Measurements from ENCODE around the gene BMAL1.

DNA sequence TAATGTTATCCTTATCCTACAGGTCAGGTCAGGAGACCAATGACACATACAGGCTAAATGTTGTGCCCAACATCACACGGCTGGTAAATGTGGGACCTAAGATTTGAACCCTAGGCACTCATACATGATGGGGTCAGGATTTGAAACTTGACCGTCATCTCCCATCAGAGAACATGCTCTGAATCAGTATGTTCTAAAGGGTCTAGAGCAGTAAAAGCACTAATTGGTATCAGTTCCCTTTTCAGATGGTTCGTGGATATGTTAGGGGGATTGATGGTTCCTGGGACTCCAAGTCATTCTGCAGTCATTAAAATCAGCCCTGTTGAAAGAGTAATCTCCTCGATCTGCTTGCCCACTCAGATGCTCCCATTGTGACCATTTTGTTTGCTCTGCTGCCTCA is 65.5 kb downstream of the BMAL1 start:
- TF ChIP-seq CTCF (IDR thresholded peaks at IDR 0.05) (no peak), POLR2AphosphoS5 (IDR thresholded peaks at IDR 0.05) (no peak), EP300 (IDR thresholded peaks at IDR 0.05) (no peak)

Measured in stomach (tissue), 4 donors.